DMS153 treated with DMSO at 0.1 percent for 48 hours (cell line): Measurements from ENCODE around the gene NTRK3.

Source experiments
- DNase-seq: peaks from one replicate; lab custom pipeline; 2025; ENCODE audit not compliant: unreplicated experiment; lab: John Stamatoyannopoulos, UW

Gene NTRK3

GRCh38 chr15:88185584-88185983, 71.0 kb downstream of the NTRK3 start:
- DNase-seq = no peak

GRCh38 chr15:88181613-88182012, 74.9 kb downstream of the NTRK3 start:
- no peak for DNase-seq

- DNase-seq = no peak
Observed at GRCh38 chr15:88179562-88179961, 77.0 kb downstream of the NTRK3 start.

DNA sequence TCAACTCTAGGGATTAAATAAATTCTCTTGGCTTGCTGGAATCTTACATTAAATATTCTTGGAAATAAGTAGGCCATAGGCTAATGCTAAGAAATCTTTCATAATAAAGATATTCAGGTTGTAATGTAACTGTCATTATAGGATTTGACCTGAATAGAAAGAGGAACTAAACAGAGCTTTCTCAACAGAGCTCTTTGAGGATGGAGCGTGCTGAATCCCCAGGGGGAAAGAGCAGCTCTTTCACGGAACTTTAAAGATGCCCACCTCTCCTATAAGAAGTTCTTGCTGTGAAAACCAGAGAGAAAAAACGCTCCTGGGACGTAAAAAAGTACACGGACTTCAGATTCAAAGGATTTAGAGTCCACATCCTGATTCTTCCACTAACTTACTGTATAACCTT, 77.9 kb downstream of the NTRK3 start:
- no peak for DNase-seq

DNA sequence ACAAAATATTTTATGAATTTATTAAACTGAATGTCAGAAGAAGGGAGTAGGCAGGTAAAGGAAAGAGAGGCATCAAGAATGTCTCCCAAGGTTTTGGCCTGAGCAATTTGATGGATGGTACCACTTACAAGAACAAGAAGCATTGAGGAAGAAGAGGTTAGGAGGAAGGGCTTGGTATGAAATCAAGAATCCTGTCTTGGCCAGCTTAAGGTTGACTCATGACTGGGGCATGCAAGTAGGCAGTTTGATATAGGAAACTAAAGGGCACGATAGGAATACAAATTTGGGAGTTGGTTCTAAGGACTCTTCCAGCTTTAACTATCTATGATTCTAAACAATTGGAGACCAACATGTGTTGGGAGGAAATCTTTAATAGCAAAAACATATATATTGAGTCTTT, 79.1 kb downstream of the NTRK3 start:
- no peak for DNase-seq

GRCh38 chr15:88174571-88174970, 82.0 kb downstream of the NTRK3 start:
- DNase-seq = no peak

DNA sequence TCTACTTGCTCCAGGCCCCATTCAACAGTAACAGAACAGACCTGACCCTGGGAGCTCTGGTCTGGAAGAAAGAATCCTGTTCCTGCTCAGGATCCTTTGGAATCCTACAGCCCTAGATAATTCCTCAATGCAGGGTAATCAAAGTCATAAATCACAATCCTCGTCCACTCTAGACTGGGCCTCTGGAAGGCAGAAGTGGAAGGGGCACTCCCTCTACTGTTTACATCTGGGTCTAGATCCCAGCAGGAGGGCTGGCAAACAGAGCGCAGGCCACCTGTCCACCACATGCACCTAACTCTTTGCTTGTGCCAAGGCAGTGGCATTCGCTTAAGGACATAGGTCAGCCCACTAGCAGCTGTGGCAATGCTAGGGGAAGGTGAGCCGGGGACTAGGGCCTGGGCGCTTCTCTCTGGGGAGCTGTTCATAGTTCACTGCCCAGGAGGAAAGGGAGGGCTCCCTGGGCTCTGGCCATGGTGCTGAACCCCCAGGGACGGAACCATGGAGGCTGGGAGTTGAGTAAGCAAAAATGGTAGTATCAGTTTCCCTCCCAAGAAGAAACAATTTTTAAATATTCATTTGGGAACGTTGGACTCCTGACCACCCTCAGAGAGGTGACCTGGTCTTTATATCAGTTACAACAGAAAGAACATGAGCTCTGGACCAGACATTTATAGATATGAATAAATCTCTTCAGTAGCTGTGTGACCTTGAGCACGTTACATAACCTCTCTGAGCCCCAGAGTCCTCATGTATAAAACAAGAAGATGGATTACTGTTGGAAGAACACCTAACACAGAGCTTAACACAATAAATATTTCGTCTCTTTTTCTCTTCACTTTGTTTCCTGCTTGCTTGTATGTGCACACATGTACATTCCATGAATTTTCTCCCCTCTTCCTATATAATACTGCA, 90.2 kb downstream of the NTRK3 start:
- DNase-seq = no peak

- DNase-seq = no peak
Observed at GRCh38 chr15:88161636-88162035, 94.9 kb downstream of the NTRK3 start.

GRCh38 chr15:88155310-88155709, 101.2 kb downstream of the NTRK3 start:
- no peak for DNase-seq

GRCh38 chr15:88152672-88153071, 103.9 kb downstream of the NTRK3 start:
- DNase-seq = no peak

DNA sequence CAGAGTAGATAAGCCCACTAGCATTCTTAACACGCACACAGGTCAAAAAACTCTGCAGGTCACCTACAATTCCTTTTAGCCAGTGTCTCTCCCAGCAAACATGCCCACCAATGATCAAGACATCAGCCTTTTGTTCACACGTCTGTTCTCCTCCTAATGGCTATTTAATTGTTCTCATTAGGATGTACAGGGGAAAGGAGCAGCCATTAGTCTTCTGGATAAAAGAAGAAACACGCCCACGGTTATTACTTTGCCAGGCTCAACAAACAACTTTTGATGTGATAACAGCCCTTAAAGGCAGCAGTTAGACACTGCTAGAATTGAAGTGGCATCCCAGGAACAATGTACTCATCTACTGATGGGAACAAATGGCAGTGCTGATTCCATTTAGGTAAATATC, 108.8 kb downstream of the NTRK3 start:
- DNase-seq = no peak

DNA sequence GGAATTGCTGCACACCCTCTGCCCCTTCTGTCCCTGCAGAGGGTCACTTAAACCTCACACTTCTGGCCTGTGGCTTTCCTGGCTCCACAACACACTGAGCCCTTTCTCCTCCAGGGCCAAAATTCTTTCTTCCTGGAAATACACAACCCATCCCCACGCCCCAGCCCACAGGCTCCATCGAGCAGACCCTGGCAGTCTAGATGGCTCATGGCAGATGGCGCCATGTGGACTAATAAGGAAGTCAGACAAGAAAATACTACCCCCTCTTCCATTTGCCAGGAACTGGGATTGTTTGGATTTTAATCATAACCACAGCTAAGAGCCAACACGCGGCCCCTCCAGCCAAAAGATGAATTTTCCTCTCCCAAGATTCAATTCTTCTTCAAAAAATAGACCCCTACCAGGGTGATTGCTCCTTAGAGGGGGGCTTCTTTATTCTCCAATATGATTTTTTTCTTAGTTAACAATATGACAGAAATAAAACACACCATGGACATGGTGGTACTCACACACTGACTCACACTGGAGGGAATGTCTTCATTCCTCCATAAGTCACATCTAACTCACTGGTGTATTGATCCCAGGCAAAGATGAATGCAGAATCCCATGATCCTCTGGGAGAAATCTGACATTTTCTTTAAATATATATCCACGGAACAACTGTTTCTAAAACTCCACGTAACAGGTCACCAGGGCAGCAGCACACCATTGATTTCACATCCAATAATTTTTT, 111.5 kb downstream of the NTRK3 start:
- no peak for DNase-seq

GRCh38 chr15:88142121-88142520, 114.4 kb downstream of the NTRK3 start:
- no peak for DNase-seq

DNA sequence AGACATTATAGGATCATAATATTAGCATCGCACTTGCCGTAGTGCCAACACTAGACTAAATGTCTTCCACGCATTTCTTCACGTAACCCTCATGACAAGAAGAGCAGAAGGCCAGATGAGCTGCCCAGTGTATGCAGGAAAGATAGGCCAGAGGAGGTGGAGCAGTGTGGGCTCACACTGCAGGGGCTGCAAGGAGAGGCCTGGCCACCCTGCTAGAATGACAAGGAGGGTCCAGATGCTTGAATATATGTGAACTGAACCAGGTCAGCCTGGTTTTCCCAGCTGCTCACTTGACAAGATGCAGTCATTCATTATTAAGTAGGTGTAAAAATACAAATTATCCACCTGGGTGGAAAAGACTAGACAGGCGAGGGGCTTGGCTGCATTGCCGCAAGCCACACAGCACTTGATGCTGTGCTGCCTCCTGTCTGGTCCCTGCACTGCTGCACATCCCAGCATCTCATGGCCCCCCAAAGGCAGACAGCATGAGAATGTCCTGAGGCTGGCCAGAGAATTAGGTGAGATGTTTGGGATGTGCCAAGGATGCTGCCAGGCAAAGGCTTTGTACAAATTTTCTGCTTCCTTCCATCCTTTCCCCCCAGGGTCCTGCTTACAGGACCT, 115.2 kb downstream of the NTRK3 start:
- DNase-seq = no peak

- DNase-seq = no peak
Observed at GRCh38 chr15:88140398-88140797, 116.1 kb downstream of the NTRK3 start.

- no peak for DNase-seq
Observed at GRCh38 chr15:88139936-88140335, 116.6 kb downstream of the NTRK3 start.

- no peak for DNase-seq
Observed at GRCh38 chr15:88133795-88134194, 122.7 kb downstream of the NTRK3 start.

DNA sequence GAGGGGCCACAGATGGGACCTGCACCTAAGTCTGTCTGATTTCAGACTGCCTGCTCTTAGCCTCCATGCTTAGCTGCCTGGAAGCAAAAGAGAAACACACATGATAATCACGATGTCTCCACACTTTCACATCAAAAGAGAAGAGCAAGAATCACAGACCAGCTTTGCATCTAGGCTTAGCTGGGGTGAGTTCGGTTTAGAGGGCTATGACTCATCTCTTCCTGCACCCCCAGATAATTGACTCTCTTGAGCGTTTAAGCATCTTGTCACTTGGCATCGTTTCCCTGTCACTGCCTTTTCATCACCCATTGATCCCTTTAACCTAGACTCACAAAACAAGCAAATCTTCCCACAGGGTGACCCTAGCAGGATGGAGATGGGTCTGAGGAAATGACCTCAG, 124.0 kb downstream of the NTRK3 start:
- no peak for DNase-seq

- no peak for DNase-seq
Observed at GRCh38 chr15:88131937-88132336, 124.6 kb downstream of the NTRK3 start.

DNA sequence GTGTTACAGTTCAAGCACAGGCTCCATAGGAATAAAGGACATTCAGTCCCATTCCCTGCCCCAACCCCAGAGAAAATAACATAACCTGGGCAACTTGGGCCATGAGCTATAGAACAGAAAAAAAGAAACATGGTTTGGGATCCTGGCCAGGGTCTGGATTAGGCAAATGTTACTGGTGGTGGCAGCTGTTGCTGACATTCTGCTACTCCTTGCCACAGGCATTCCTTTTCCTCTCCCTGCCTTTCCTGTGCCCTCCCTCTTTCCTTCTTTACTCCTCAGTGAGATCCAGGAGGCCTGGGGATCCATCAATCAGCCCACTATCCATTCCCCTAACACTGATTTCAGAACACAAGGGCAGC, 129.1 kb downstream of the NTRK3 start:
- DNase-seq = no peak

- DNase-seq = no peak
Observed at GRCh38 chr15:88126695-88127431, 129.7 kb downstream of the NTRK3 start.
